Measurements from ENCODE around the gene VSIG4. TPM values are rescaled to one million over a fixed set of nuclear protein-coding genes. Genes with fewer than 3 reads are reported as not detected.

The VSIG4 gene
- total RNA-seq, 1 donor from 2014 or later: not detected

- Histone ChIP-seq H3K4me3 (no peak overlapping the region), H3K79me2 (ENCODE audit: low read depth) (no peaks in the 10 kb centered on the region), H3K36me3 (no peaks in the 10 kb centered on the region), H3K9me3 (ENCODE audit: low read depth) (no peaks in the 10 kb centered on the region), H3K4me1 (no peaks in the 10 kb centered on the region), H3K9ac (no peak overlapping the region), H3F3A (ENCODE audit: low read depth) (no peaks in the 10 kb centered on the region), H2AFZ (replicated peaks) (no peak overlapping the region), H3K27me3 (no peaks in the 10 kb centered on the region), H4K20me1 (ENCODE audit: low read depth) (no peaks in the 10 kb centered on the region), H3K27ac (no peak overlapping the region), H3K4me2 (no peak overlapping the region)
- DNase-seq (ENCODE audit: low spot score): no peak
- no peak overlapping the region for H3K4me3 Mint-ChIP-seq
- H3K27me3 Mint-ChIP-seq (ENCODE audit: insufficient read depth, low read depth): peaks cover 2% of the 10 kb centered on the region
- H3K27ac Mint-ChIP-seq: no peak overlapping the region
- H3K9me3 Mint-ChIP-seq: no peaks in the 10 kb centered on the region
- H3K36me3 Mint-ChIP-seq: no peaks in the 10 kb centered on the region
- TF ChIP-seq, protein P1, sequence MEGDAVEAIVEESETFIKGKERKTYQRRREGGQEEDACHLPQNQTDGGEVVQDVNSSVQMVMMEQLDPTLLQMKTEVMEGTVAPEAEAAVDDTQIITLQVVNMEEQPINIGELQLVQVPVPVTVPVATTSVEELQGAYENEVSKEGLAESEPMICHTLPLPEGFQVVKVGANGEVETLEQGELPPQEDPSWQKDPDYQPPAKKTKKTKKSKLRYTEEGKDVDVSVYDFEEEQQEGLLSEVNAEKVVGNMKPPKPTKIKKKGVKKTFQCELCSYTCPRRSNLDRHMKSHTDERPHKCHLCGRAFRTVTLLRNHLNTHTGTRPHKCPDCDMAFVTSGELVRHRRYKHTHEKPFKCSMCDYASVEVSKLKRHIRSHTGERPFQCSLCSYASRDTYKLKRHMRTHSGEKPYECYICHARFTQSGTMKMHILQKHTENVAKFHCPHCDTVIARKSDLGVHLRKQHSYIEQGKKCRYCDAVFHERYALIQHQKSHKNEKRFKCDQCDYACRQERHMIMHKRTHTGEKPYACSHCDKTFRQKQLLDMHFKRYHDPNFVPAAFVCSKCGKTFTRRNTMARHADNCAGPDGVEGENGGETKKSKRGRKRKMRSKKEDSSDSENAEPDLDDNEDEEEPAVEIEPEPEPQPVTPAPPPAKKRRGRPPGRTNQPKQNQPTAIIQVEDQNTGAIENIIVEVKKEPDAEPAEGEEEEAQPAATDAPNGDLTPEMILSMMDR (IDR thresholded peaks at IDR 0.05): no peak
- TF ChIP-seq EZH2phosphoT487 (IDR thresholded peaks at IDR 0.05) (no peak), EZH2 (IDR thresholded peaks at IDR 0.05) (no peak)
- no peaks in the 10 kb centered on the region for H3K4me1 Mint-ChIP-seq
Observed at GRCh38 chrX:66046612-66047235, 6.8 kb upstream of the VSIG4 start.

- Histone ChIP-seq H3F3A (ENCODE audit: low read depth) (no peaks in the 10 kb centered on the region), H3K4me1 (no peaks in the 10 kb centered on the region), H3K36me3 (no peaks in the 10 kb centered on the region), H2AFZ (replicated peaks) (no peak overlapping the region), H3K27me3 (no peaks in the 10 kb centered on the region), H3K9ac (no peak overlapping the region), H4K20me1 (ENCODE audit: low read depth) (no peaks in the 10 kb centered on the region), H3K9me3 (ENCODE audit: low read depth) (no peaks in the 10 kb centered on the region), H3K4me2 (no peak overlapping the region), H3K4me3 (no peak overlapping the region), H3K79me2 (ENCODE audit: low read depth) (no peaks in the 10 kb centered on the region), H3K27ac (no peak overlapping the region)
- H3K27ac Mint-ChIP-seq: no peak overlapping the region
- peaks cover 3% of the 10 kb centered on the region for H3K27me3 Mint-ChIP-seq (ENCODE audit: insufficient read depth, low read depth)
- no peaks in the 10 kb centered on the region for H3K4me1 Mint-ChIP-seq
- no peak for DNase-seq (ENCODE audit: low spot score)
- H3K9me3 Mint-ChIP-seq: no peaks in the 10 kb centered on the region
- TF ChIP-seq EZH2phosphoT487 (IDR thresholded peaks at IDR 0.05) (no peak), EZH2 (IDR thresholded peaks at IDR 0.05) (no peak)
- TF ChIP-seq, protein P1 (IDR thresholded peaks at IDR 0.05): no peak
- H3K4me3 Mint-ChIP-seq: no peak overlapping the region
- no peaks in the 10 kb centered on the region for H3K36me3 Mint-ChIP-seq
Observed at GRCh38 chrX:66045894-66046293, 6.0 kb upstream of the VSIG4 start.

GRCh38 chrX:66043584-66043983 is 3.7 kb upstream of the VSIG4 start:
- no peaks in the 10 kb centered on the region for H3K79me2 ChIP-seq (ENCODE audit: low read depth)
- H3K36me3 ChIP-seq: no peaks in the 10 kb centered on the region
- Mint-ChIP-seq H3K36me3 (no peaks in the 10 kb centered on the region), H3K4me1 (no peaks in the 10 kb centered on the region), H3K27me3 (ENCODE audit: insufficient read depth, low read depth) (peaks cover 4% of the 10 kb centered on the region), H3K9me3 (no peaks in the 10 kb centered on the region), H3K4me3 (no peak overlapping the region), H3K27ac (no peak overlapping the region)
- no peaks in the 10 kb centered on the region for H4K20me1 ChIP-seq (ENCODE audit: low read depth)
- no peak for DNase-seq (ENCODE audit: low spot score)
- no peak overlapping the region for H3K27ac ChIP-seq
- no peaks in the 10 kb centered on the region for H3K4me1 ChIP-seq
- no peak overlapping the region for H3K4me2 ChIP-seq
- H2AFZ ChIP-seq (replicated peaks): no peak overlapping the region
- no peaks in the 10 kb centered on the region for H3K9me3 ChIP-seq (ENCODE audit: low read depth)
- no peaks in the 10 kb centered on the region for H3F3A ChIP-seq (ENCODE audit: low read depth)
- TF ChIP-seq, protein P1 (IDR thresholded peaks at IDR 0.05): no peak
- no peak for TF ChIP-seq EZH2 (IDR thresholded peaks at IDR 0.05)
- TF ChIP-seq EZH2phosphoT487 (IDR thresholded peaks at IDR 0.05): no peak
- no peak overlapping the region for H3K4me3 ChIP-seq
- no peak overlapping the region for H3K9ac ChIP-seq
- no peaks in the 10 kb centered on the region for H3K27me3 ChIP-seq
